DOHH2 (cell line): ENCODE data around the gene STRN.

ENCODE experiments used
- CTCF ChIP-seq: fragments of 200-600 bp; sonication (generic); IDR thresholded peaks from one replicate; pipeline ENCODE4 v1.5.1; 2014; ENCODE audit warnings: antibody characterized with exemption, mild to moderate bottlenecking, low read depth, low read length; ENCODE audit not compliant: poor library complexity, severe bottlenecking
- EZH2phosphoT487 ChIP-seq: fragments of 200-600 bp; sonication (generic); IDR thresholded peaks from 2 replicates; pipeline ENCODE4 v1.6.1; 2017; ENCODE audit warnings: borderline replicate concordance, mild to moderate bottlenecking, antibody characterized with exemption, low read length, moderate library complexity, mixed read lengths

- TF ChIP-seq CTCF: no peak
- no peak for TF ChIP-seq EZH2phosphoT487
These were observed 73.5 kb downstream of the STRN start for GRCh38 chr2:36892805-36893204.
